ENCODE measurements around the gene CD164.

Gene CD164

DNA sequence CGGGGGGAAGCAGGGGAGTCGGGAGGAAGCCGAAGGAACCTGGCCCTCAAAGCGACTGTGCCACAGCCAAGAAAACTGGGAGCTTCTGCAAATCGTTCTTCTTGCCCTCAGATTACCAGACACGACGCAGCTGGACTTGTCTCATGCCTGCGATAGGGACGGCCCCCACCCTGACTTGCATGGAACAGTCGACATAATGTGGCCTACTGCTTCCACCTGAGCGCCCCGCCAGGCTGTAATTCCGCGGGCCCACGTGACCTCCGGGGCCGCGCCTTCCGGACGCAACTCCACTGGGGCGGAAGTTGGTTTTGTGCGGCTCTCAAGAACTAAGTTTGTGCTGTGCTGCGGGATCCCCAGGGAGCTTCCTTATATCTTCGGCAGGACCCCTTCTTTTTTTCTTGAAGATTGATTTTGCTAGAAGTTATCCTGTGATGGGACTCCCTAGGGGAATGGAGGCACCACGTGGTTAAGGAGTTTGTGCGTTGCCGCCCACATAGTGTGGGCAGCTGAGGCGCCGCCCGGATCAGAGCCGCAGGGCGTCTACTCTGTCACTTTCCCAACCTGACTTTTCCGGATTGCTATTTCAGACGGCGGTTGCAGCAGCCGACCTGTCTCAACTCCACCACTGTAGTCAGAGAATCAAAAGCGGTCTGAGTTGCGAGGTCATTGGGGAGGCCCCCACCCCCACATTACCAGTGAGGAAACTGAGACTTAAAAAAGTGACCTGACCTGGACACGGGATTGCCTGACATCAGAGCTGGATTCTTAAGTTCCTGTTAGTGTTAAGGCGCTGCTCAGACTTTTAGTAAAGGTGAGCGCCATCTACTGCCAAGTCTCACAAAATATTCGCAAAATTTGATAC is 540 bp upstream of the CD164 start:
- Histone ChIP-seq H3K79me2 (ENCODE audit: insufficient read depth, low read length) (peaks cover 43% of the 10 kb centered on the region), H3K9me3 (ENCODE audit: insufficient read depth, low read length) (no peaks in the 10 kb centered on the region), H4K20me1 (ENCODE audit: low read depth, low read length) (peaks cover 28% of the 10 kb centered on the region), H3K27me3 (ENCODE audit: low read length) (no peaks in the 10 kb centered on the region), H2AFZ (ENCODE audit: low read depth, low read length, severe bottlenecking) (peak overlapping the region; percentile 88), H3K4me3 (ENCODE audit: insufficient read depth, low read length, poor library complexity, severe bottlenecking) (peak overlapping the region; percentile 82), H3K4me2 (ENCODE audit: low read depth, low read length, poor library complexity, severe bottlenecking) (peak overlapping the region; percentile 96), H3K9me2 (replicated peaks; ENCODE audit: insufficient read depth, low read length) (no peaks in the 10 kb centered on the region), H3K36me3 (ENCODE audit: low read length) (peaks cover 13% of the 10 kb centered on the region), H3K9ac (ENCODE audit: low read length) (peak overlapping the region; percentile 97), H3F3A (ENCODE audit: insufficient read depth) (peaks cover 7% of the 10 kb centered on the region), H3K27ac (ENCODE audit: low read depth, low read length) (peak overlapping the region; percentile 94)
- no peak for TF ChIP-seq EZH2phosphoT487 (conservative IDR thresholded peaks at IDR 0.05; ENCODE audit: low read length)
- TF ChIP-seq, protein P1, sequence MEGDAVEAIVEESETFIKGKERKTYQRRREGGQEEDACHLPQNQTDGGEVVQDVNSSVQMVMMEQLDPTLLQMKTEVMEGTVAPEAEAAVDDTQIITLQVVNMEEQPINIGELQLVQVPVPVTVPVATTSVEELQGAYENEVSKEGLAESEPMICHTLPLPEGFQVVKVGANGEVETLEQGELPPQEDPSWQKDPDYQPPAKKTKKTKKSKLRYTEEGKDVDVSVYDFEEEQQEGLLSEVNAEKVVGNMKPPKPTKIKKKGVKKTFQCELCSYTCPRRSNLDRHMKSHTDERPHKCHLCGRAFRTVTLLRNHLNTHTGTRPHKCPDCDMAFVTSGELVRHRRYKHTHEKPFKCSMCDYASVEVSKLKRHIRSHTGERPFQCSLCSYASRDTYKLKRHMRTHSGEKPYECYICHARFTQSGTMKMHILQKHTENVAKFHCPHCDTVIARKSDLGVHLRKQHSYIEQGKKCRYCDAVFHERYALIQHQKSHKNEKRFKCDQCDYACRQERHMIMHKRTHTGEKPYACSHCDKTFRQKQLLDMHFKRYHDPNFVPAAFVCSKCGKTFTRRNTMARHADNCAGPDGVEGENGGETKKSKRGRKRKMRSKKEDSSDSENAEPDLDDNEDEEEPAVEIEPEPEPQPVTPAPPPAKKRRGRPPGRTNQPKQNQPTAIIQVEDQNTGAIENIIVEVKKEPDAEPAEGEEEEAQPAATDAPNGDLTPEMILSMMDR (IDR thresholded peaks at IDR 0.05; ENCODE audit: insufficient read depth, low read length, poor library complexity, severe bottlenecking) = peak; percentile 68

DNA sequence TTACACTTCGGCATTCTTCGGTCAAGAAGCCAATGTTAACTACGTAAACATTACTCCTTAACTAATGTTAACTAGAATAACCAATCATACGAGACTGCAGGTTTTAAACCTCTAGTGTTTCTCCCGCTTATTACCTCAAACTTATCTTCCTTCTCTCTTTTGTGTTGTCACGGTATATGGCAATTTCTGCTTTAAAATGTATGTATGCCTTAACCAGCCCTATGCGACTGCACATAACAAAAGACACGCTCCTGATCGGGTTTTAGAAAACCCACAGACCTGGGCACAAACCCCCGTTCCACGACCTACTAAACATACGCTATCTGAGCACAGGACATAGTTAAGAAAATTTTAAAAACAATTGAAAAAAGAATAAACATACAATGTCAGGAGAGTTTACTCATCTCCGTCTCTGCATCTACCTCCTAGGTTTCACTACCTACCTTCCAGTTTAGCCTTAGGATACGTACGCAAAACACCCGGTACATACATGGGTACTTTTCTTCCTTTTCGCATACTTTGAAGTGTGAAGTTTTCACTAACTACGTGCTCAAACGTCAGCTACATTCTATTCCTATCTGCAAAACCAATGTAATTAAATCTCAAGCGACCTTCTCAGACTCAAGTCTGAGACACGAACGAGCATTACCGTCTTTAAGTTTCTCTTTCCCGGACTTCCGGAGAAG is 1.1 kb downstream of the CD164 start:
- Histone ChIP-seq H3K79me2 (ENCODE audit: insufficient read depth, low read length) (peaks cover 59% of the 10 kb centered on the region), H3K4me3 (ENCODE audit: insufficient read depth, low read length, poor library complexity, severe bottlenecking) (peak overlapping the region; percentile 82), H3K9me2 (replicated peaks; ENCODE audit: insufficient read depth, low read length) (no peaks in the 10 kb centered on the region), H3F3A (ENCODE audit: insufficient read depth) (peaks cover 7% of the 10 kb centered on the region), H3K9ac (ENCODE audit: low read length) (peak overlapping the region; percentile 97), H4K20me1 (ENCODE audit: low read depth, low read length) (peaks cover 37% of the 10 kb centered on the region), H3K27ac (ENCODE audit: low read depth, low read length) (peak overlapping the region; percentile 94), H3K9me3 (ENCODE audit: insufficient read depth, low read length) (no peaks in the 10 kb centered on the region), H3K4me2 (ENCODE audit: low read depth, low read length, poor library complexity, severe bottlenecking) (peak overlapping the region; percentile 96), H3K27me3 (ENCODE audit: low read length) (no peaks in the 10 kb centered on the region), H3K36me3 (ENCODE audit: low read length) (peaks cover 29% of the 10 kb centered on the region), H2AFZ (ENCODE audit: low read depth, low read length, severe bottlenecking) (peak overlapping the region; percentile 65)
- TF ChIP-seq, protein P1 (IDR thresholded peaks at IDR 0.05; ENCODE audit: insufficient read depth, low read length, poor library complexity, severe bottlenecking) = no peak
- no peak for TF ChIP-seq EZH2phosphoT487 (conservative IDR thresholded peaks at IDR 0.05; ENCODE audit: low read length)

DNA sequence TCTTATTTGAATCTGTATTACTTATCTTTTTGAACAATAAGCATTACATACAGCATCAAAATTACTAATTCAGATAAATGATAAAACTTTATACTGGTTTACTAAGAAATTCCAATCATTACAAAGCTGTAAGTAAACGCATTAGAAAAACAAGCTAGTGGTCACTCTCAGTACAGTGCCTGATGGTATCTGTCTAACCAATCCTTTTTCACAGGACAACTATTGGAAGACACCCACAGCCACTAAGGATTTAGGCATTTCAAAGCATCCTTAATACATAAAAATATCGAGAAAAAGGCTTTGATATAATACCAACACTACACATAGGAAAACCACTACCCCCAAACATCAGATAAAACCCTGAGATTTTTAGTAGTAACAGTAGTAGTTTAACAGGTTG is 2.6 kb downstream of the CD164 start:
- peak overlapping the region; percentile 97 for H3K9ac ChIP-seq (ENCODE audit: low read length)

More for the DNA sequence above, 2.6 kb downstream of the CD164 start:
- H3K27me3 ChIP-seq (ENCODE audit: low read length) = no peaks in the 10 kb centered on the region
- no peak overlapping the region for H2AFZ ChIP-seq (ENCODE audit: low read depth, low read length, severe bottlenecking)
- H3K27ac ChIP-seq (ENCODE audit: low read depth, low read length) = no peak overlapping the region
- H3K9me3 ChIP-seq (ENCODE audit: insufficient read depth, low read length) = no peaks in the 10 kb centered on the region
- H3K79me2 ChIP-seq (ENCODE audit: insufficient read depth, low read length) = peaks cover 66% of the 10 kb centered on the region
- H4K20me1 ChIP-seq (ENCODE audit: low read depth, low read length) = peaks cover 40% of the 10 kb centered on the region
- H3K36me3 ChIP-seq (ENCODE audit: low read length) = peaks cover 43% of the 10 kb centered on the region
- H3F3A ChIP-seq (ENCODE audit: insufficient read depth) = peaks cover 7% of the 10 kb centered on the region
- TF ChIP-seq, protein P1 (IDR thresholded peaks at IDR 0.05; ENCODE audit: insufficient read depth, low read length, poor library complexity, severe bottlenecking) = no peak
- TF ChIP-seq EZH2phosphoT487 (conservative IDR thresholded peaks at IDR 0.05; ENCODE audit: low read length) = no peak
- H3K4me2 ChIP-seq (ENCODE audit: low read depth, low read length, poor library complexity, severe bottlenecking) = peak overlapping the region; percentile 96
- no peaks in the 10 kb centered on the region for H3K9me2 ChIP-seq (replicated peaks; ENCODE audit: insufficient read depth, low read length)
- H3K4me3 ChIP-seq (ENCODE audit: insufficient read depth, low read length, poor library complexity, severe bottlenecking) = peak overlapping the region; percentile 82

Data from SU-DHL-6 (cell line).